Stimulated activated CD8-positive, alpha-beta memory T cell treated with anti-CD3 and anti-CD28 coated beads, Interleukin-12 subunit alpha, Interleukin-12 subunit beta, amount 100 ng/mL, for 24 hours (primary cell): Measurements from ENCODE around the gene SFTPD.
"Not testable (repeated sequence)": the region's sequence is repeated elsewhere in the genome, so short reads cannot be mapped to it uniquely, and the experiment has no call there.

Experiments
- DNase-seq: peaks from one replicate; pipeline ENCODE4 v3.0.0-alpha.2; 2020; ENCODE audit errors: extremely low read depth

The SFTPD gene

GRCh38 chr10:79925614-79926013 lies 23.3 kb downstream of the SFTPD start:
- no peak for DNase-seq

GRCh38 chr10:79923669-79924068 lies 25.2 kb downstream of the SFTPD start:
- DNase-seq = no peak

DNA sequence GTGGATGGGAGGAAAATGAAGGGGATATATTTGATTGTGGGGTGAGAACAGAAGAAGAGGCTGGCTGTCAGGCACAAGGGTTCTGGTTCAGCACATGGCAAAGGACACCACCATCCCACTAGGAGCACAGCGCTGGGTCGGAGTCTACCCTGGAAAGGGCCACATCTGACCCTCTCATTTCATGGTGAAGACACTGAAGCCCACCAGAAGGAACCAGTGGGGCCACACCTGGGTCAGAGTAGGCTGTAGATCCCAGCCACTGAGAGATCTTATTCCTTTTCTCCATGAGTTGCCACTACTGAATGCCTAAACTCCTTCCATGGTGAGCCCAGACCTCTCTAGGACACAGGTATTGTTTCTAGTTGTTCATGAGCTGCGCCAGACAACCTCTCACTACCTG lies 25.8 kb downstream of the SFTPD start:
- no peak for DNase-seq

DNA sequence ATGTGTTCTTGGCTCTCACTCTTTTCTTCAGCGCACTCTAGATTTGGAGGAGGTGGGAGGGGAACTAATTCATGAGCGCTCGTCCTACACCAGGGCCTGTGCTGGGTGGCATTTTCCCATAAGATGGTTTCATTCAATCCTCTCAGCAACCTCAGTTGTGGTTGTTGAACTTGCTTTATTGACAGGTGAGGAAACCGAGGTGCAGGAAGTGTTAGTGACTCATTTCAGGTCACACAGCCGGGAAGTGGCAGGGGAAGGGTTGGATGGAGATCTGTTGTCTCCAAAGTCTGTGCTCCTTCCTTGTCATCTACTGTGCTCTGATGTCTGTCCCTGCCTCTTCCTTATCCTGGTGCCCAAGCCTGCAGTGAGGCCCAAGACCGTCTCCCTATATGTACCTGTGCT lies 26.9 kb downstream of the SFTPD start:
- DNase-seq = not testable (repeated sequence)

- not testable (repeated sequence) for DNase-seq
These were observed 33.1 kb downstream of the SFTPD start for GRCh38 chr10:79915838-79916237.

GRCh38 chr10:79914512-79914911 lies 34.4 kb downstream of the SFTPD start:
- DNase-seq = not testable (repeated sequence)

DNA sequence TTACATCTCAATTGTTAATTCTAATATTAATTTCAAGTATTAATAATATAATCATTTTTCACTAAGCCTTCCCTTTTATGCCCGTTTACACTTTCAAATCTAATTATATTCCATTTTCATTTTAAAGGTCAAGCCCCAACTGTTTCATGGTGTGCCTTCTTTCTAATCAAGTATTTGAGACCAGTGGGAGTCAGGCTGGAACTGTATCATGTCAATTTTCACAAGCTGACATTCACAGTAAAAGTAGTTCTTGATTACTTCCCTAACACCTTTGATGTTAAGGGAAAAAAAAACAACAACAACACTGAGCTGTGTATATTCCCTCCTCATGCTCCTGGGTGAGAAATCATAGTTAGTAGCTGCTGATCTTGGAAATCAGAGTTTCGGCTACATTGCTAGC lies 38.1 kb downstream of the SFTPD start:
- no peak for DNase-seq

- DNase-seq = no peak
These were observed 38.6 kb downstream of the SFTPD start for GRCh38 chr10:79910344-79910743.

GRCh38 chr10:79905322-79906314 lies 43.3 kb downstream of the SFTPD start:
- no peak for DNase-seq

DNA sequence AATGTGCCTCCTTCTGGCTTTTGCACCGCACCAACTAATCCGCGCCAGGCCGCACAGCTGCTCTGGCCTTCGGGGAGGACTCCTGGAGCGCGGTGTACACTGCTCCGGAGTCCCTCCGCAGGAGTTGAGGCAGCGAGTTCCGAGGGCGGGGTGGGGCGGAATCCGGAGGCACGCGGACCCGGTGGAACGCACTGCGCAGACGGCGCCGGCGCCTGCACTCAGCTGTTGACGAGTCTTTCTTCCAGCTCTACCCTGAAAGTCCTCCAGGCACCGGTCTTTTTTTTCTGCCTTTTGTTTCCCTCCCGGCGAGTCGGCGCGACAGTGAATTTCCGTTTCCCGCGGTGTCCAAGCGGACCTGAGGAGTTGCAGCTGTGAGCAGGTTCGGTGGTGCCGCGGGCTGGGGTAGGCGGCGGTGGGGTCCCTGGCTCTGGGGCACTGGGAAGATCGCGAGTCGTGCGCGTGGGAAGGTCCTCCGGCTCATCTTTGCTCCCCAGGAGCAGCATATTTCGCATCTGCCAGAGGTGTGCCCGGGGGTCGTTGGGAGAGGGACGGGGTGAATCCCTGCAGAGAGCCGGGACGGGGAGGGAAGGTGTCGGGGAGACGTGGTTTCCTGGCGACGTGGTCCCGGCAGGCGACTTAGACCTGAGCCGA lies 44.1 kb downstream of the SFTPD start:
- no peak for DNase-seq

DNA sequence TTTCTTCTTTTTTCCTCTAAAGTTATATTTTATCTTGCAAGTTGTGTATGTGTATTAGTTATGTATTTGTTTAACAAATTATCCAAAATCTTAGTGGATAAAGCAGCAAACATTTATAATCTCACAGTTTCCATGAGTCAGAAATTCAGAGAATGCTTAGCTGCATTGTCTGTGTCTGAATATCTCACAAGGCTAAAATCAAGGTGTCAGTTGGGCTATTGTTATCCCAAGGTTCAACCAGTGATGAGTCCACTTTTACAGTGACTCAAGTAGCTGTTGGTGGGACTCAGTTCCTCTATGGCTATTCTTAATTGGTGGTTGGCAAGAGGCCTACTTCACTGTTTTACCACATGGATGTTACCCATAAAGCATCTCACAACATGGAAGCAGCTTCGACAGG lies 47.3 kb downstream of the SFTPD start:
- DNase-seq = not testable (repeated sequence)

DNA sequence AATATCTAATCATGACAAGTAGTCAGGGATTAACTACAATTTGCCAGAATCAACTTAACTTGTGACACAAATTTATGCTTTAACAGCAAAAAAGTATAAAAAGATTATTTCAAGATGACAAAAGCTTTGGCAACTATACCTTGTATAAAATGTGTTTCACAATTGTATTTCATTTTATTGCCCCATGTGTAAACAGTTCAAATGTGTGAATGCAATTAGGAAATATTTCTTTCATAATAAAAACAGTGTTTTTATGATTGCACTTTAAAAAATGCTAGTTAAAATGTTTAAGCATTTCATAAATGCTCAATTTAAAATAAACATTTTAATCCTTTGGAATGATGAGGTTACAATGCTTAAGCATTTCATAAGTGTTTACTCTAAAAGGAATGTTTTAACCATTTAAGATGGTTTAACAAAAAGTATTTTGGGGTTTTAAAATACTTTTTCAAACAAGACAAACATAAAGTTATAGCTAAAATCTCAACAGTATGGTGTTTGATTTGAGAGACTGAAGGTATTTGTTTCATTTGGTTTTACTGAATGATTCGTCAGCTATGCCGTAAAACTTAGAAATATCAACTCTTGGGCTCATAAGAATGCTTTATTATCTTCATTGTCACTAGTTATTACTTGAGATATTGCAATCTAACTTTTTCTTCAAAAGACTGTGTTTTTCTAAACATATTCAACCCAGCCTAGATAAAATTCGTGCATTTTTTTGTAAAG lies 50.1 kb downstream of the SFTPD start:
- no peak for DNase-seq

DNA sequence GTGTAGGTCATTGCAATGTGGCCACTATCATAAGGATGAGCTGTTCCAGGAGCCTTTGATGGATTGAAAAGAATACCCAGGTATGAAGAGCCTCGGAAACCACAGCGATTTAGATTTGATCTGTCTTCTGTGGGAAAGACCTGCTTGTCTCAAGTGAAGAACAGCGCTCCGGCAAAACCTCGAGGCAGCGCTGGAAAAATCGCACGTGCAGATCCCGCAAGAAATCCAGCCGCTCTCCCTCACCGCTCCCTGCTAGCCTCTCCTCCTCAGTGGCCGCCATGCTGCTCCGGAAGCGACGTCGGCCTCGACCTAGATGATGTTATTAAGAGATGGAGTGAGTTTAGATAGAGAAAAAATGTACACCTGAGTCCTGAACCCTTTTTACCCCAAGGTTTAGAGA lies 56.0 kb downstream of the SFTPD start:
- not testable (repeated sequence) for DNase-seq

- DNase-seq = no peak
These were observed 58.4 kb downstream of the SFTPD start for GRCh38 chr10:79890469-79890868.

DNA sequence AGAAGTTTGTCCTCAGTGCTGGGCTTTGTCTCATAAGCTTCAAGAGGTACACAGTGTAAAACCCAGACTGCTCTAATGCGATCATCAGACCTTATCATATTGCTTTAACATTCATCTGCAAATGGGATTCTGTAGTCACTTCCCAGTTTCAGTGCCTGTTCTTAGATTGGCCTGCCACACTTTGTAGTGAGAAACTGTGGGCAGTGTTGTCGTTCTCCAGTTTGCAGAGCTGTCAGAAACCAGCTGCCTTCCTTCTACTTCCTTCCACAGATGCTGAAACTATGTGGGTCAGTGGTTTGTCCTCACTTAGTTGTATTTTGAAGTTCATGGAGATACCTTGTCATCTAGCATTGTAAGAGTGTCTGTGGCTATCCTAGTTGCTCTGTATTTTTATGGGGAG lies 59.9 kb downstream of the SFTPD start:
- not testable (repeated sequence) for DNase-seq
